HuH-7.5 (cell line): ENCODE measurements around the gene RNASE8.
"Not testable (repeated sequence)": the region's sequence is repeated elsewhere in the genome, so short reads cannot be mapped to it uniquely, and the experiment has no call there.

ENCODE experiments used
- DNase-seq: peaks from one replicate; pipeline ENCODE4 v3.0.0; 2011; ENCODE audit warnings: low spot score

The RNASE8 gene

GRCh38 chr14:21030531-21030930, 27.1 kb upstream of the RNASE8 start:
- DNase-seq = no peak

GRCh38 chr14:21032326-21033132, 25.1 kb upstream of the RNASE8 start:
- no peak for DNase-seq

DNA sequence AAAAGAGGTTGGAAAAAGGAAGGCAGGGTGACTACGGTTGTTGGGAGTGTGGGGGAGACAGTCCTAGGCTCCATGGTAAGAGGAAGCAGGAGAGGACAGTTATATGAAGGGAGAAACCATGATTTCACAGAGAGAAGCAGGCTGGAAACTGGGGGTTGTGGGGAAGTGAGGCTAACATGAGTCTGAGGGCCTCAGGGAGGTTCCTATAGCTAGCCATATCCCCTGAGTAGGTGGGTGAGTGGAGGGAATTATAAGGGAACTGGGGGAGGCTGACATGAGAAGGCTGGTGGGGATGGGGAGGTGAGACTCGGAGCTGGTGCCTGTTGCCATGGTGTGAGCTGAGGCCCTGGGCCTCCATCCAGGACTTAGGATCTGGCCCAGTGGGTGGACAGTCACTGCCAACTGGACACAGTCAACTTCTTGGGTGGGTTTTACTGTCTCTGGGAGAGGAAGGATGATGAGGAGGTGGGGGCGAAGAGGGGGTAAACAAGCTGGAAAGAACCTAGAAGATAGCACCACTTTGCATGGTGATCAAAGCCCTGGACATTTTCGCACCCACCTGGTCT, 24.4 kb upstream of the RNASE8 start:
- no peak for DNase-seq

GRCh38 chr14:21034707-21035106, 22.9 kb upstream of the RNASE8 start, which contains the start of gene RNASE13:
Gene RNASE13 (minus strand): TSS chr14:21034807. CDS start chr14:21034288, 519 bp downstream.
- DNase-seq = no peak

- no peak for DNase-seq
Measured at GRCh38 chr14:21036751-21037150, 20.9 kb upstream of the RNASE8 start.

- DNase-seq = no peak
Measured at GRCh38 chr14:21037156-21037555, 20.5 kb upstream of the RNASE8 start.

- no peak for DNase-seq
Measured at GRCh38 chr14:21038441-21039422, 18.9 kb upstream of the RNASE8 start.

DNA sequence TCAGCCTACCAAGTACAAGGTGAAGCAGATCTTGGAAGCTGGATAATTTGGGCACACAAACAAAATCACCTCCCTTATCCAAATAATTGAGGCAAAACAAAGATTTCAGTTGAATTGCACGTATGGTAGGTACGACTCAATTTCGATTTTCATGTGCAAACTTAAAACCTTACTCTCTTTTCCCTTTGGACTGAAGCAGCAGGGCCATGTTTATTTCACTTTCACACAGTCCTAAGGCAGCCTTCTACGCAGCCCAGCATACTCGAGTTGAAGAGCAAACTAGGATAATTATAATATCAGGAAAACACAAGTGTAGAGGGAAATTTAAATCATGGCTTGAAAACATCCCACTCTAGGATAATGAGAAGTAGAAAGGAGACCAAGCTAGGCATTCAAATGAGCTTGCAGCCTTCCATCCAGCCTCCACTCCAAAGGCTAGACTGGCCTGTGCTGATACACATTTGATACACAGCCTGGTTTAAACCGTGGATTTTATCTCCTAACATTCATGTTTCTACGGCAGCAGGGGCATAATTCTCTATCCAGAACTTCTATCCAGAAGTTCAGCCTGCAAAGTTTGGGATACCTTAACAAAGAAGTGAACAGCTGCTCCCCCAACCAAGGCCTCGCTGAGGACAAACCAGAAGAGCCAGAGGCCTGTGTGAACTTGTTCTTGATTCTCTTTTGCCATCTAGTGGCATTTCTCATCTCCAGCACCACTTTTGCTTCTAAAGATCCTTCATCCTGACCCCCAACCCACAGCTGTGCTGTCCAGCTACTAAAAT, 17.8 kb upstream of the RNASE8 start:
- peak; percentile 63 for DNase-seq

DNA sequence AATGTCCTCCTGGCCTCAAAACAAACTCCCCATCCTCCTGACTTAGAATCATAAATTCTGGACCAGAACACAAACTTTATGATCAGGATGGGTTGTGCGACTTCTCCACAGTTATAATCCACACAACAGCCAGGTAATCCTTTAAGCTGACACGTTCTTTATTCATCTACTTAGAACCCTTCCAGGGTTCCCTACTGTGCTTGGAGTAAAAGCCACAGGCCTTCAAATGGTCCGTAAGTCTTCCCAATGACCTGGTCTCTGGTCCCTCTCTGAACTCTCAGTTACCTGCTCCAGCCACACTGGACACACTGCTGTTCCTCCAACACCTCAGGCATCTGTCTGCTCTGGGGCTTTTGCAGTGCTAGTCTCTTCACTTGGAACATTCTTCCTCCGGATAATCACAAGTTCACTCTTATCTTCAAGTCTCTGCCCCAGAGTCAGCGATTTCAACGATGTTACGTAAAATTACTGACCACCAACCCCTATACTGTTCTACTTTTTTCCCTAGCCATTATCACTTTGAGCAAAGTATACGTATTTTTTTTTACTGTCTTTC, 17.2 kb upstream of the RNASE8 start:
- no peak for DNase-seq

- DNase-seq = not testable (repeated sequence)
Measured at GRCh38 chr14:21040941-21041340, 16.7 kb upstream of the RNASE8 start.

GRCh38 chr14:21041676-21042433, 15.8 kb upstream of the RNASE8 start, which contains the start of gene RNASE7:
Gene RNASE7 (plus strand): TSS chr14:21042362. CDS start chr14:21042993, 631 bp downstream.
- no peak for DNase-seq

DNA sequence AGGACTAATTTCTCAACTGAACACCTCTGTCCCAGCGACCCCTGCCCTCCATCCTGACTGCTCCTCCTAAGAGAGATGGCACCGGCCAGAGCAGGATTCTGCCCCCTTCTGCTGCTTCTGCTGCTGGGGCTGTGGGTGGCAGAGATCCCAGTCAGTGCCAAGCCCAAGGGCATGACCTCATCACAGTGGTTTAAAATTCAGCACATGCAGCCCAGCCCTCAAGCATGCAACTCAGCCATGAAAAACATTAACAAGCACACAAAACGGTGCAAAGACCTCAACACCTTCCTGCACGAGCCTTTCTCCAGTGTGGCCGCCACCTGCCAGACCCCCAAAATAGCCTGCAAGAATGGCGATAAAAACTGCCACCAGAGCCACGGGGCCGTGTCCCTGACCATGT, 14.7 kb upstream of the RNASE8 start:
- no peak for DNase-seq

DNA sequence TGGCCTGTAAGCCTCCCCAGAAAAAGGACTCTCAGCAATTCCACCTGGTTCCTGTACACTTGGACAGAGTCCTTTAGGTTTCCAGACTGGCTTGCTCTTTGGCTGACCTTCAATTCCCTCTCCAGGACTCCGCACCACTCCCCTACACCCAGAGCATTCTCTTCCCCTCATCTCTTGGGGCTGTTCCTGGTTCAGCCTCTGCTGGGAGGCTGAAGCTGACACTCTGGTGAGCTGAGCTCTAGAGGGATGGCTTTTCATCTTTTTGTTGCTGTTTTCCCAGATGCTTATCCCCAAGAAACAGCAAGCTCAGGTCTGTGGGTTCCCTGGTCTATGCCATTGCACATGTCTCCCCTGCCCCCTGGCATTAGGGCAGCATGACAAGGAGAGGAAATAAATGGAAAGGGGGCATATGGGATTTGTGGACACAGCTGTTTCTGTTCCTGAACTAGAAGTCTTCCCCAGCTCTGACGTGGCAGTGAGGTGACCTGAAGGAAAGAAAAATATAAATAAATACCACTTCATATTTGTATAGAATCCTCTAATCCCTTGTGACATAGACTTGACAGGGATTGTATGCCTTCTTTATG, 14.1 kb upstream of the RNASE8 start:
- no peak for DNase-seq

- no peak for DNase-seq
Measured at GRCh38 chr14:21043974-21044618, 13.5 kb upstream of the RNASE8 start.

GRCh38 chr14:21047378-21047781, 10.2 kb upstream of the RNASE8 start:
- no peak for DNase-seq

GRCh38 chr14:21048638-21049037, 9.0 kb upstream of the RNASE8 start:
- DNase-seq = no peak

DNA sequence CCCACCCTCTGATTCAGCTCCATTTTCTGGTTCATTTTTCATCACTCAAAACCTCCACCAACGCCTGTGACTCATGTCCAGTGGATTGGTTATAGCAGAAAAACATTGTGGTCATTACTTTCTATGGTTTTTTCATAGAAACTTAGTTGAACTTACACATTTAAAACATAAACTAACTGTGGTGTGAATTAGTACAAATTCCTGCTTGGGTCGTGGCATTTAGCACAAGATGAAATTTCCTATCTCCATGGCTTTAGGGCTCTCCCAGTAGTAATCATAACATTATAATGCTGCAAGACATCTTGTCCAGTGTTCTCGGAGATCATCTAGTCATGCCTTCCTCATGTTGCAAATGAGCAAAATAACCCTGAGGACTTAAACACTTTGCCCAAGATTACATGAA, 8.3 kb upstream of the RNASE8 start:
- DNase-seq = no peak

DNA sequence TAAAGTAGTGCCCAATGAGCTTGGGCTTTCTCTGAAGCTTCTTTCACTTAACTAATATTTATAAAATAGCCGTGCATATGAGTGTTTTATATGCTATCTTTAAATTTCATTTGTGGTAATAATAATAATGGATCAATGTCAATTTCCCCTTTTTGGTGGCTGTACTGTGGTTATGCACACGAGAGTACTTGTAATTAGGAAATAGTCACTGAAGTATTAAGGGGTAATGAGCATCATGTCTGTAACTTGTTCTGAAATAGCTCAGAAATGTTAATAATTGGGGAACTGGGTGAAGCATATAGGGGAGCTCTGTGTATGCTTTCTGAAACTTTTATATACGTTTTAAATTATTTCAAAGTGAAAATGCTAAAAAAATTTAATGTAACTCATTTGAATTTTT, 7.0 kb upstream of the RNASE8 start:
- no peak for DNase-seq
